Thyroid gland (tissue), 4 donors: ENCODE measurements around the gene ACOX3. TPM values are rescaled to one million over a fixed set of nuclear protein-coding genes. Genes with fewer than 3 reads are reported as not detected.
A peak's percentile ranks its signal among the peaks of the same experiment; 100 is the strongest.

Experiments used
- DNase-seq, 2 donors: peaks; one replicate each; pipeline ENCODE4 v3.0.0-alpha.2; 2019
- H3K27ac ChIP-seq, 3 donors: fragments of 200-600 bp; sonication (generic); 1 replicate in 2 of 3; 2 replicates in 1 of 3; pipeline ENCODE4 v1.5.1; 2016 to 2019; ENCODE audit warnings: mild to moderate bottlenecking in 1 of 3, moderate library complexity in 1 of 3
- H3K27me3 ChIP-seq: fragments of 200-600 bp; sonication (generic); one replicate; pipeline ENCODE4 v1.5.1; 2019
- H3K36me3 ChIP-seq, 2 donors: fragments of 200-600 bp; sonication (generic); one replicate each; pipeline ENCODE4 v1.5.1; 2016 to 2019
- H3K4me1 ChIP-seq, 2 donors: fragments of 200-600 bp; sonication (generic); one replicate each; pipeline ENCODE4 v1.5.1; 2017 to 2019
- H3K4me3 ChIP-seq, 3 donors: fragments of 200-600 bp; sonication (generic); replicated peaks in 1 of 3; 1 replicate in 2 of 3; 2 replicates in 1 of 3; pipeline ENCODE4 v1.5.1; 2016; ENCODE audit warnings: mild to moderate bottlenecking in 1 of 3
- H3K9me3 ChIP-seq: fragments of 200-600 bp; sonication (generic); one replicate; pipeline ENCODE4 v1.5.1; 2017
- CTCF ChIP-seq, 6 experiments: fragments of 200-600 bp in 3 of 6; fragments of 450-650 bp in 3 of 6; sonication (generic) in 3 of 6; IDR thresholded peaks; one replicate each; pipeline ENCODE4 v1.5.1; 2016 to 2019; ENCODE audit warnings: antibody characterized with exemption in 6 of 6, mild to moderate bottlenecking in 2 of 6, inconsistent platforms in 1 of 6, moderate library complexity in 1 of 6
- POLR2A ChIP-seq, 2 donors: fragments of 450-650 bp; IDR thresholded peaks; one replicate each; pipeline ENCODE4 v1.6.1; 2017; ENCODE audit warnings: antibody characterized with exemption in 2 of 2, mild to moderate bottlenecking in 2 of 2, moderate library complexity in 1 of 2
- WGBS, 2 donors: methylation state at CpG; one replicate each; pipeline ENCODE4 v1.1.5; 2017; 5-methylcytosine and 5-hydroxymethylcytosine counted together
- intact Hi-C: fragments of 100-400 bp; cut with DNase I; formaldehyde crosslinking; loops from one replicate; pipeline ENCODE4 v1.15.1; 2023
- total RNA-seq, 4 donors: library from RNA; depleted of rRNA; stranded (reverse); fragments of >200 nt; gene quantifications; one replicate each; pipeline ENCODE4 v1.2.3, GENCODE V29; 2016

Gene ACOX3
- total RNA-seq, 4 donors from 2014 or later, result 28.2 to 61.8 (median 47.7) TPM

DNA sequence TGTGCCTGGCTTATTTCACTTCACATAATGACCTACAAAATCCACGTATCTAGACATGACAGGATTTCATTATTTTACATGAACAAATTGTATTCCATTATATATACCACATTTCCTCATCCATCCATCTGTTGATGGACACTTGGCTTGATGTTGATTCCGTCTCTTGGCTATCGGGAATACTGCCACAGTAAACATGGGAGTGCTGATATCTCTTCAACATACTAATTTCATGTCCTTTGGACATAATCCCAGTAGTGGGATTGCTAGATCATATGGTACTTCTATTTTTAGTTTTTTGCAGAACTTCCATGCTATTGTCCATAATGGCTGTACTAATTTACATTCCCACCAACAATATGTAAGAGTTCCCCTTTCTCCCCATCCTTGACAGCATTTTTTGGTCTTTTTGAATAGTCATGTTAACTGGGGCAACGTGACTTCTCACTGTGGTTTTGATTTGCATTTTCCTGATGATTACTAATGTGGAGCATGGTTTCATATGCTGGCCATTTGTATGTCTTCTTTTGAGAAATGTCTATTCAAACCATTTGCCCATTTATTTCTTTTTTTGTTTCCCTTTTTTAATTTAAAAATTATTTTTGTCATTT is 102.1 kb downstream of the ACOX3 start:
- Histone ChIP-seq H3K9me3 (no peaks in the 10 kb centered on the region), H3K4me3 (no peak overlapping the region), H3K27ac (no peak overlapping the region), H3K27me3 (no peaks in the 10 kb centered on the region), H3K36me3 (no peaks in the 10 kb centered on the region), H3K4me1 (peaks cover 30 to 39% of the 10 kb centered on the region in 2 donors)
- no peak for DNase-seq
- 77 to 81% methylated on average over 4 of the region's 4 CpGs for WGBS, 2 donors
- intact Hi-C loops, result no loop called here
- no peak for TF ChIP-seq POLR2A (IDR thresholded peaks at IDR 0.05)
- no peak for TF ChIP-seq CTCF (IDR thresholded peaks at IDR 0.05)

DNA sequence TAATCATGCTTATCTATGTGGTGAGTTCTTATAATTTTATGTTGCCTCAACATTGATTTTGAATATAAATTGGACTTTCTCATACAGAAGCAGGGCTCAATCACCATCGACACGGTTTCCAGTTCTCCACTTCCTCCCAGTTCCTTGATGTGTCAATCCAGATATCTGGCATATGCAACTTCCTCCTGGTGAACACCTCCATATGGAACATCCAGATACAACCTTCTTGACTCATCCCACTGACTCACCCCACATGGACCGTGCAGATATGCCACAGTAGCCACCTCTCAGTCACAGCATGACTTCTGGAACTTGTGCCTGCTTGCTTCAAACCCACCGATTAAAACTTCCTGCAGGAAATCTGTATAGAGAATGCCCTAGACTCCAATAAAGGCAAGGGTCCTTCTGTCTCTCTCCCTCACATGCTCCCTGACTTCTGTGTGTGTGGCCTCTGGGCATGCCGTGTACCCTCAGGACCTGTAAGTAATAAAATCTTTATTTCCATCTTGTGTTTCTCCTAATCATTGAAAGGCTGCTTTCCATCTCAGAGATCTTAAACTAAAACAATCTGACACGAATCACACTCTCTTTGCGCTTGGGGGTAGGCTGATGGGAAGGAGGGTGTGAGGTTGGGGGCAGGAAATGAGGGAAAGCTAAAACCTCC is 104.0 kb downstream of the ACOX3 start:
- 83 to 90% methylated on average over 7 of the region's 7 CpGs for WGBS, 2 donors
- intact Hi-C loops, result no loop called here

DNA sequence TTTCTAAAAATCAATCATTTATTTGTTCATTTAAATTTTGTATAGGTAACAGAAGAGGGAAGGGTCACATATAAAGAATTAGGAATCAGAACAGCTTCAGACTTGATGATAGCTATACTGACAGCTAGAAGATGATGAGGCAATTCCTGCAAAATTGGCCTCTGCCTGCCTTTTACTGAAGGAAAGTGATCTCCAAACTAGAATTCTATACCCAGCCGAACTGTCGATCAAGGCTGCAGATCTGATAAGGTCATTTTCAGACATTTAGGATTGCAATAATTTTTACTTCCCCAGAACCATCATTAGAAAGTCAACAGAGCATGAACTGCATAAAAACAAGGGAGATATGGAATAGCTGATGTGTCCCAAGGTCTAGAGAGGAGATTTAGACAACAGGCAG is 104.7 kb downstream of the ACOX3 start:
- Histone ChIP-seq H3K27me3 (no peaks in the 10 kb centered on the region), H3K4me3 (no peak overlapping the region), H3K27ac (no peak overlapping the region), H3K9me3 (no peaks in the 10 kb centered on the region), H3K36me3 (no peaks in the 10 kb centered on the region), H3K4me1 (peaks cover 30 to 46% of the 10 kb centered on the region in 2 donors)
- DNase-seq, result no peak
- TF ChIP-seq POLR2A (IDR thresholded peaks at IDR 0.05) (no peak), CTCF (IDR thresholded peaks at IDR 0.05) (no peak)
- intact Hi-C loops, result no loop called here
- whole genome bisulfite sequencing, 2 donors, result 91 to 94% methylated on average over 2 of the region's 2 CpGs

More for the DNA sequence above, 104.0 kb downstream of the ACOX3 start:
- Histone ChIP-seq H3K9me3 (no peaks in the 10 kb centered on the region), H3K36me3 (no peaks in the 10 kb centered on the region), H3K4me3 (no peak overlapping the region), H3K27me3 (no peaks in the 10 kb centered on the region), H3K27ac (no peak overlapping the region), H3K4me1 (peaks cover 33 to 46% of the 10 kb centered on the region in 2 donors)
- DNase-seq, result no peak
- TF ChIP-seq POLR2A (IDR thresholded peaks at IDR 0.05) (no peak), CTCF (IDR thresholded peaks at IDR 0.05) (no peak)

DNA sequence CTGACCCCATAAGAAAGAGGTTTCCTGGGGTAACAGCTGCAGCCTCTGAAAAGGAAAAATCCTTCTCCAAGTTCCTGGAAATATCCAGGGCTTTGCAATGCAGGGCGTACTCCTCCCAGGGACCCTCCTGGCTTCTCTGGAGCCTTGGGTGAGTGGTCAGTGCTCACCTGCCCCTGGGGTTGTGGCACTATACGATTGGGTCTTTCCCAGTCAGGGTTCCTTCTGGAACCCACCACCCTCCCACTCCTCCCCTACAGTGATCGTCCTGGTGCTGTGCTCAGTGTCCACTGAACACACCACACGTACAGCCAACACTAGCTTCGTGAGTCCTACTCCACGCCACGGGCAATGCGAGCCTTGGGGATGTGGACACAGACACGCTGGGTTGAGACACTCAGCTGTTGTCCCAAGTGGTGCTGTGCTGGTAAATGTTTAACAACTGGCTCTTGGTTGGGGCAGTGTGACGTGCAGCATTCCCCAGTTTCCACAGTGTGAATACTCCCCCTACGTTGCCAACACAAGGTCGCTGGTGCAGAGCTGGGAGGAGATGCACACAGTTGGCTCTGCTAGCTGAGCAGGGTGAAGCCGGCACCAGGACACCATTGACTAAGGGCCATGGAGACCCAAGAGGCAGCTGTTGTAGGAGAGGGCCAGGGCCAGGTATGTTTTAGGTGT is 105.6 kb downstream of the ACOX3 start:
- intact Hi-C loops, result no loop called here
- no peak overlapping the region for H3K4me3 ChIP-seq
- H3K27me3 ChIP-seq, result no peaks in the 10 kb centered on the region
- H3K36me3 ChIP-seq, result no peaks in the 10 kb centered on the region
- DNase-seq, result no peak
- 95 to 96% methylated on average over 12 to 13 of the region's 13 CpGs for WGBS, 2 donors
- H3K9me3 ChIP-seq, result no peaks in the 10 kb centered on the region
- H3K4me1 ChIP-seq, result peaks cover 22 to 49% of the 10 kb centered on the region in 2 donors
- peak overlapping the region in 1 of 3 donors; percentile 7 for H3K27ac ChIP-seq
- no peak for TF ChIP-seq CTCF (IDR thresholded peaks at IDR 0.05)
- TF ChIP-seq POLR2A (IDR thresholded peaks at IDR 0.05), result no peak
